ENCODE data around the gene WFDC5. TPM values are rescaled to one million over a fixed set of nuclear protein-coding genes. Genes with fewer than 3 reads are reported as not detected.

Gene WFDC5
- total RNA-seq, 4 donors from 2014 or later = not detected

GRCh38 chr20:45100563-45101245, 14.3 kb downstream of the WFDC5 start, which contains the start of gene KCNS1:
Gene KCNS1 (minus strand): TSS chr20:45101127. CDS start chr20:45099236, 1,891 bp downstream.
- Histone ChIP-seq H3K4me1 (peaks cover 0 to 21% (median 6%) of the 10 kb centered on the region in 3 donors), H3K9me3 (no peaks in the 10 kb centered on the region), H3K4me3 (no peak within 1 kb of the TSS), H3K36me3 (no peaks in the 10 kb centered on the region), H3K27me3 (peaks cover 81% of the 10 kb centered on the region), H3K27ac (no peak within 1 kb of the TSS)
- no peak for TF ChIP-seq POLR2A (IDR thresholded peaks at IDR 0.05)
- TF ChIP-seq POLR2AphosphoS5 (IDR thresholded peaks at IDR 0.05) = no peak
- no peak for TF ChIP-seq CTCF (IDR thresholded peaks at IDR 0.05)
- TF ChIP-seq EP300 (IDR thresholded peaks at IDR 0.05) = no peak
- no peak for ATAC-seq
- WGBS, 2 donors (ENCODE audit: low coverage in 1 of 2) = 0 to 40% methylated on average over 1 of the region's 38 CpGs

DNA sequence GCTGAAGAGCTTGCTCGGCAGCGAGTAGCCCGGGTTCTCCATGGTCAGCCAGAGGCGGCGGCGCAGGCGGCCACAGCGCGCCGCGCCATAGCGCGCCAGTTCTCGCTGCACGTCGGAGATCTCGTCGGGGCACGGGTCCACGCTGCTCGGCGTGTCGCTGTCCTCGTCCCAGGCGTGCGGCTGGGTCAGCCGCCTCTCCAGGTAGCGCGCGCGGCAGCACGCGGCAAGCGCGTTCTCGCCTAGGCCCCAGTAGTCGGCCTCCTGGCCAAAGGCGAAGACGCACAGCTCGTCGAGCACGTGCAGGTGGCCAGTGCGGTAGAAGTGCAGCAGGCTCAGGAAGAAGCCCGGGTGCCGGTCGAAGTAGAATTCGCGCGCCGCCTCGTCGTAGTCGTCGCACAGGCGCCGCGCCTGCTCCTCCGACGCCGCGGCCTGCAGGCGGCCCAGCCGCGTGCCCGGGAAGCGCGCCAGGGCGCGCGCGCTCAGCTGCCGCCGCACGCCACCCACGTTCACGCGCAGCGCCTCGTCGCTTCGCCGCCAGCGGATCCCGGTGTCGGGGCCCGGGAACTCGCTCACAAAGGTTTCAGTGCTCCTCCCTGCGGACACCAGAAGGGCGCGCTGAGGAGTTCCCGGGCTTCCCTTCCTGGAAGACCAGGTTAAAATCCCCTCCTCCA, 16.7 kb downstream of the WFDC5 start:
- Histone ChIP-seq H3K9me3 (no peaks in the 10 kb centered on the region), H3K4me3 (peak overlapping the region in 1 of 2 donors; percentile 32), H3K4me1 (peaks cover 0 to 24% (median 8%) of the 10 kb centered on the region in 3 donors), H3K36me3 (no peaks in the 10 kb centered on the region), H3K27me3 (peaks cover 78% of the 10 kb centered on the region), H3K27ac (no peak overlapping the region)
- no CpG with 5 or more reads among the region's 91 CpGs for WGBS, 2 donors (ENCODE audit: low coverage in 1 of 2)
- TF ChIP-seq POLR2AphosphoS5 (IDR thresholded peaks at IDR 0.05) (no peak), CTCF (IDR thresholded peaks at IDR 0.05) (no peak), POLR2A (IDR thresholded peaks at IDR 0.05) (no peak), EP300 (IDR thresholded peaks at IDR 0.05) (no peak)
- ATAC-seq = no peak

DNA sequence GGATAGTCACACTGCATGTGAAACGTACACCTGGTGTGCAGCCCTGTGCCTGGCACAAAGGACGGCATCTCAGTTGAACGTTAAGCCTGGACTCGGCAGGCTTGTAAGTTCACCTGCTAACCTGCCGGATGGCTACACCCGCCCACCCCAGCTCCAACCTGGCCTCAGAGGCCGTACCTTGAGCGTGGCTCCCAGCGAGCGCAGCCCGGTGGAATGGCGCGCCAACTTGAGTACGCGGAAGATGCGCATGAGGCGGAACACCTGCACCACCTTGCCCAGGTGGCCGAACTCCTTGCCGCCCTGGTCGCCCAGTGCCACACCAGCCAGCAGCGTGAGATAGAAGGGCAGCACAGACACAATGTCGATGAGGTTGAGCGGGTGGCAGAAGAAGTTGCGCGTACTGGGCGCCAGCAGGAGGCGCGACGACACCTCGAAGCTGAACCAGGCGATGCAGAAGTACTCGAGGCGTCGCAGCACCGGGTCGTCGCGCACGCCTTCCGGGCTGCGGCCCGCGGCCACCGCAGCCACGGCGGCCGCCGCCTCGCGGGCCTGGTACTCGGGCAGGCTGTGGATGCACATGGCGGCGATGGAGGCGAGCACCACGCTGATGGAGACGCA, 17.4 kb downstream of the WFDC5 start:
- Histone ChIP-seq H3K4me3 (peak overlapping the region in 1 of 2 donors; percentile 32), H3K4me1 (peaks cover 0 to 24% (median 8%) of the 10 kb centered on the region in 3 donors), H3K27ac (no peak overlapping the region), H3K9me3 (no peaks in the 10 kb centered on the region), H3K36me3 (no peaks in the 10 kb centered on the region), H3K27me3 (peaks cover 74% of the 10 kb centered on the region)
- WGBS, 2 donors (ENCODE audit: low coverage in 1 of 2) = 63 to 88% methylated on average over 3 to 12 of the region's 56 CpGs
- no peak for ATAC-seq
- peak in 1 of 4 experiments; percentile 28 for TF ChIP-seq CTCF (IDR thresholded peaks at IDR 0.05)
- no peak for TF ChIP-seq POLR2AphosphoS5 (IDR thresholded peaks at IDR 0.05)

DNA sequence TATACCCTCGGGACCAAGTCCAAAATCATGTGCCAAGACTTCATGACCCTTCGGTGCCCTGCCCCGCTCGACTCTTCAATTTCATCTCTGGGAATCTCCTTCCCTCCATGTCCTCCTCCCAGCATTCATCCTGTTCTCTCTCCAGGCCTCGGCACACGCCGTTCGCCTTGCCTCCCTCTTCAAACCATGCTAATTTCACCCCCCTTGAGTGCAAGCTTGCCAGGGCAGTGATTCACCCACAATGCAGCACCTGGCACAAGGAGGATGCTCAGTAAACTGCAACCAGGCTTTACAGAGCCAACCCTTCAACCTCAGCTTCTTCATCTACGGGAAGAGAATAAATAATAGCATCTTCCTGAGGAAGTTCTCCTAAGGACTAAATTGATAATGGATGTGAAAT, 18.2 kb downstream of the WFDC5 start:
- no peak for ATAC-seq
- WGBS, 2 donors (ENCODE audit: low coverage in 1 of 2) = 67 to 73% methylated on average over 1 to 9 of the region's 9 CpGs
- Histone ChIP-seq H3K4me1 (peaks cover 0 to 24% (median 8%) of the 10 kb centered on the region in 3 donors), H3K4me3 (no peak overlapping the region), H3K36me3 (no peaks in the 10 kb centered on the region), H3K27me3 (peaks cover 70% of the 10 kb centered on the region), H3K9me3 (no peaks in the 10 kb centered on the region), H3K27ac (no peak overlapping the region)
- TF ChIP-seq CTCF (IDR thresholded peaks at IDR 0.05) = no peak
- no peak for TF ChIP-seq POLR2AphosphoS5 (IDR thresholded peaks at IDR 0.05)
- no peak for TF ChIP-seq POLR2A (IDR thresholded peaks at IDR 0.05)
- no peak for TF ChIP-seq EP300 (IDR thresholded peaks at IDR 0.05)

Measured in gastroesophageal sphincter (tissue), 4 donors.